Adrenal gland (tissue), 5 donors: ENCODE measurements around the gene CCDC57.

ENCODE experiments used
- CTCF ChIP-seq, 6 experiments: fragments of 450-650 bp in 4 of 6; fragments of 200-600 bp in 2 of 6; sonication (generic) in 1 of 6; IDR thresholded peaks; 1 replicate in 5 of 6; 2 replicates in 1 of 6; pipeline versions ENCODE4 v1.5.1 to v1.8.0; 2016 to 2021; ENCODE audit warnings: antibody characterized with exemption in 6 of 6, mild to moderate bottlenecking in 2 of 6, moderate library complexity in 1 of 6
- POLR2A ChIP-seq, 2 donors: fragments of 450-650 bp; IDR thresholded peaks; one replicate each; pipeline ENCODE4 v1.6.1; 2017; ENCODE audit warnings: antibody characterized with exemption in 2 of 2, mild to moderate bottlenecking in 2 of 2, moderate library complexity in 1 of 2
- donor health status: DM: no; HTN: no; CAD: no.

- TF ChIP-seq CTCF (IDR thresholded peaks at IDR 0.05): no peak
- no peak for TF ChIP-seq POLR2A (IDR thresholded peaks at IDR 0.05)
Measured at GRCh38 chr17:82127704-82128103, 84.9 kb downstream of the CCDC57 start.
